Fibroblast of skin of back (primary cell): ENCODE measurements around the gene TBC1D13.
A peak's percentile ranks its signal among the peaks of the same experiment; 100 is the strongest.
"Not testable (repeated sequence)": the region's sequence is repeated elsewhere in the genome, so short reads cannot be mapped to it uniquely, and the experiment has no call there.

Source experiments
- DNase-seq: peaks from one replicate; pipeline ENCODE4 v3.0.0-alpha.2; 2013

The TBC1D13 gene

GRCh38 chr9:128847803-128848202 is 60.8 kb downstream of the TBC1D13 start:
- no peak for DNase-seq

- not testable (repeated sequence) for DNase-seq
Observed at GRCh38 chr9:128851024-128851423, 64.0 kb downstream of the TBC1D13 start.

DNA sequence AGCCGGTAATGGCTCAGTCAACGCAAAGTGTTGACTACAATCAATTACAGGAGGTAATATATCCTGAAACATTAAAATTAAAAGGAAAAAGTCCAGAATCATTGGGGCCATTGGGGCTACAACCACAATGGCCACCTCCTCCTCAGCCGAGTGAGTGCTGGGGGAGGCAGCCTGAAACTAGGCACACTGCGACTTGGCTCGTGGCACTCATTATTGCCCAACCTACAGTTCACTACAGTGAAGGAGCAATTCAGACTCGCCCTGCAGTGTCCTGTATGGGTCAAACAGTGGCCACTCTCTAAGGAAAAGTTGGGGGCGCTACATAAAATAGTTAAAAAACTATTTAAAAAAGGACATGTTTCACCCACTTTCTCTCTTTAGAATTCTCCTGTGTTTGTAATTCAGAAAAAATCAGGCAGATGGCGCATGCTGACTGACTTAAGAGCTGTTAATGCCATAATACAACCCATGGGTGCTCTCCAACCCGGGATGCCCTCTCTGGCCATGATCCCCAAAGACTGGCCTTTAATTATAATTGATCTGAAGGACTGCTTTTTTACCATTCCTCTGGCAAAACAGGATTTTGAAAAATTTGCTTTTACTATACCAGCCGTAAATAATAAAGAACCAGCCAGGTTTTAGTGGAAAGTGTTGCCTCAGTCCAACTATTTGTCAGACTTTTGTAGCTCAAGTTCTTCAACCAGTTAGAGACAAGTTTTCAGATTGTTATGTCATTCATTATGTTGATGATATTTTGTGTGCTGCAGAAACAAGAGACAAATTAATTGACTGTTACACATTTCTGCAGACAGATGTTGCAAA is 64.9 kb downstream of the TBC1D13 start:
- DNase-seq: peak; percentile 44

DNA sequence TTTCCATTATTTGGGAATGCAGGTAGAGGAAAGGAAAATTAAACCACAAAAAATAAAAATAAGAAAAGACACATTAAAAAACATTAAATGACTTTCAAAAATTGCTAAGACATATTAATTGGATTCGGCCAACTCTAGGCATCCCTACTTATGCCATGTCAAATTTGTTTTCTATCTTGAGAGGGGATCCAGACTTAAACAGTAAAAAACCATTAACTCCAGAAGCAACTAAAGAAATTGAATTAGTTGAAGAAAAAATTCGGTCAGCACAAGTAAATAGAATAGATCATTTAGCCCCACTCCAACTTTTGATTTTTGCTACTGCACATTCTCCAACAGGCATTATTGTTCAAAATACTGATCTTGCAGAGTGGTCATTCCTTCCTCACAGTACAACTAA is 65.6 kb downstream of the TBC1D13 start:
- DNase-seq: not testable (repeated sequence)

- DNase-seq: not testable (repeated sequence)
Observed at GRCh38 chr9:128854454-128854853, 67.4 kb downstream of the TBC1D13 start.

GRCh38 chr9:128858476-128858875 is 71.4 kb downstream of the TBC1D13 start:
- not testable (repeated sequence) for DNase-seq
